Ishikawa (cell line): Measurements from ENCODE around the gene ARHGEF39.

Experiments
- CEBPB ChIP-seq: IDR thresholded peaks from 2 replicates; pipeline ENCODE4 v1.6.1; 2012
- CREB1 ChIP-seq: IDR thresholded peaks from 2 replicates; pipeline ENCODE4 v1.6.1; 2012; ENCODE audit warnings: low read depth
- EGR1 ChIP-seq: IDR thresholded peaks from 2 replicates; pipeline ENCODE4 v1.6.1; 2012
- EP300 ChIP-seq: IDR thresholded peaks from 2 replicates; pipeline ENCODE4 v1.6.1; 2012; ENCODE audit warnings: borderline replicate concordance
- FOXM1 ChIP-seq: IDR thresholded peaks from 2 replicates; pipeline ENCODE4 v1.6.1; 2012; ENCODE audit warnings: low read depth, borderline replicate concordance
- NFIC ChIP-seq: IDR thresholded peaks from 2 replicates; pipeline ENCODE4 v1.6.1; 2012
- RAD21 ChIP-seq: IDR thresholded peaks from 2 replicates; pipeline ENCODE4 v1.6.1; 2012; ENCODE audit warnings: low read depth
- TAF1 ChIP-seq: IDR thresholded peaks from 2 replicates; pipeline ENCODE4 v1.6.1; 2012; ENCODE audit warnings: low read depth, mild to moderate bottlenecking
- TCF12 ChIP-seq: IDR thresholded peaks from 2 replicates; pipeline ENCODE4 v1.6.1; 2012; ENCODE audit warnings: low read depth
- TEAD4 ChIP-seq: IDR thresholded peaks from 2 replicates; pipeline ENCODE4 v1.6.1; 2012
- YY1 ChIP-seq: IDR thresholded peaks from 2 replicates; pipeline ENCODE4 v1.6.1; 2012; ENCODE audit warnings: low read depth
- ZBTB7A ChIP-seq: IDR thresholded peaks from 2 replicates; pipeline ENCODE4 v1.6.1; 2012; ENCODE audit warnings: low read depth
- TF ChIP-seq, protein P1 (sequence below): IDR thresholded peaks from 2 replicates; pipeline ENCODE4 v1.6.1; 2012; ENCODE audit warnings: low read depth, mild to moderate bottlenecking
- TF ChIP-seq, protein P2 (sequence below): IDR thresholded peaks from 2 replicates; pipeline ENCODE4 v1.6.1; 2012
- TF ChIP-seq, protein P3 (sequence below): IDR thresholded peaks from 2 replicates; pipeline ENCODE4 v1.6.1; 2012

The ARHGEF39 gene

DNA sequence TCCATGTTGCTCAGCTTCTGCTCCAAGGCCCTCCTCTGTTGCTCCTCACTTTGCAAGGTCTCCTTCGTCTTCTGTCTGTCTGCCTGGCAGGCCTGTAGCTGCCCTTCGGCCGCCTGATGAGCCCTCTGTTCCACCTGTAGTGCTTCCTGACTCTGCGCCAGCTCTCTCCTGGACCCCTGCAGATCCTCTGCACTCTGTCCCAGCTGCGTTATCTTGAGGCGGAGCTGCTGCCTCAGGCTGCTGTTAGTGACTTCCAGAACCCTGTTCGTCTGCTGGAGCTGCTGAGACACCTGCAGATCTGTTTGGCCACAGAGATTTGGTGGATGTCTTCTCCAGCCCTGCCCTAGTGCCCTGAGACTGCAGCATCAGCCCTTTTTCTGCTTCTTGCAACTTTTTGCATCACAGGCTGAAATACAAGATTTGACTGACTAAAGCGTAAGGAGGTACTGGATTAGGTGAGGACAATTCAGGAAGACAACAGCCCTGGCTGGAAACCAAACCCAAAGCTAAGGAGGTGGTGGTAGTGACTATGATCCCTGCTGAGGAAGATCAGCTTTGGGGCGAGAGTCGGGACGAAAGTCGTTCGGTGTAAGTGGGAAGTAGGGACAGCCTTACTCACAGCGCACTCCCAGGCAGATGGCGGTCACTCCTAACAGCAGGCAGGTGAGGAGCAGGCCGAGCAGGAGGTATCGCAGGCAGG, 48.9 kb downstream of the ARHGEF39 start:
- TF ChIP-seq YY1, result no peak
- no peak for TF ChIP-seq FOXM1
- no peak for TF ChIP-seq TEAD4
- TF ChIP-seq CREB1, result no peak
- no peak for TF ChIP-seq TCF12
- no peak for TF ChIP-seq EP300
- no peak for TF ChIP-seq NFIC
- TF ChIP-seq ZBTB7A, result no peak
- TF ChIP-seq RAD21, result no peak
- TF ChIP-seq, protein P1, sequence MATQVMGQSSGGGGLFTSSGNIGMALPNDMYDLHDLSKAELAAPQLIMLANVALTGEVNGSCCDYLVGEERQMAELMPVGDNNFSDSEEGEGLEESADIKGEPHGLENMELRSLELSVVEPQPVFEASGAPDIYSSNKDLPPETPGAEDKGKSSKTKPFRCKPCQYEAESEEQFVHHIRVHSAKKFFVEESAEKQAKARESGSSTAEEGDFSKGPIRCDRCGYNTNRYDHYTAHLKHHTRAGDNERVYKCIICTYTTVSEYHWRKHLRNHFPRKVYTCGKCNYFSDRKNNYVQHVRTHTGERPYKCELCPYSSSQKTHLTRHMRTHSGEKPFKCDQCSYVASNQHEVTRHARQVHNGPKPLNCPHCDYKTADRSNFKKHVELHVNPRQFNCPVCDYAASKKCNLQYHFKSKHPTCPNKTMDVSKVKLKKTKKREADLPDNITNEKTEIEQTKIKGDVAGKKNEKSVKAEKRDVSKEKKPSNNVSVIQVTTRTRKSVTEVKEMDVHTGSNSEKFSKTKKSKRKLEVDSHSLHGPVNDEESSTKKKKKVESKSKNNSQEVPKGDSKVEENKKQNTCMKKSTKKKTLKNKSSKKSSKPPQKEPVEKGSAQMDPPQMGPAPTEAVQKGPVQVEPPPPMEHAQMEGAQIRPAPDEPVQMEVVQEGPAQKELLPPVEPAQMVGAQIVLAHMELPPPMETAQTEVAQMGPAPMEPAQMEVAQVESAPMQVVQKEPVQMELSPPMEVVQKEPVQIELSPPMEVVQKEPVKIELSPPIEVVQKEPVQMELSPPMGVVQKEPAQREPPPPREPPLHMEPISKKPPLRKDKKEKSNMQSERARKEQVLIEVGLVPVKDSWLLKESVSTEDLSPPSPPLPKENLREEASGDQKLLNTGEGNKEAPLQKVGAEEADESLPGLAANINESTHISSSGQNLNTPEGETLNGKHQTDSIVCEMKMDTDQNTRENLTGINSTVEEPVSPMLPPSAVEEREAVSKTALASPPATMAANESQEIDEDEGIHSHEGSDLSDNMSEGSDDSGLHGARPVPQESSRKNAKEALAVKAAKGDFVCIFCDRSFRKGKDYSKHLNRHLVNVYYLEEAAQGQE, result no peak
- no peak for TF ChIP-seq TAF1
- TF ChIP-seq, protein P2, sequence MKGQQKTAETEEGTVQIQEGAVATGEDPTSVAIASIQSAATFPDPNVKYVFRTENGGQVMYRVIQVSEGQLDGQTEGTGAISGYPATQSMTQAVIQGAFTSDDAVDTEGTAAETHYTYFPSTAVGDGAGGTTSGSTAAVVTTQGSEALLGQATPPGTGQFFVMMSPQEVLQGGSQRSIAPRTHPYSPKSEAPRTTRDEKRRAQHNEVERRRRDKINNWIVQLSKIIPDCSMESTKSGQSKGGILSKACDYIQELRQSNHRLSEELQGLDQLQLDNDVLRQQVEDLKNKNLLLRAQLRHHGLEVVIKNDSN, result no peak
- TF ChIP-seq CEBPB, result no peak
- TF ChIP-seq, protein P3, sequence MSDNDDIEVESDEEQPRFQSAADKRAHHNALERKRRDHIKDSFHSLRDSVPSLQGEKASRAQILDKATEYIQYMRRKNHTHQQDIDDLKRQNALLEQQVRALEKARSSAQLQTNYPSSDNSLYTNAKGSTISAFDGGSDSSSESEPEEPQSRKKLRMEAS, result no peak
- no peak for TF ChIP-seq EGR1

DNA sequence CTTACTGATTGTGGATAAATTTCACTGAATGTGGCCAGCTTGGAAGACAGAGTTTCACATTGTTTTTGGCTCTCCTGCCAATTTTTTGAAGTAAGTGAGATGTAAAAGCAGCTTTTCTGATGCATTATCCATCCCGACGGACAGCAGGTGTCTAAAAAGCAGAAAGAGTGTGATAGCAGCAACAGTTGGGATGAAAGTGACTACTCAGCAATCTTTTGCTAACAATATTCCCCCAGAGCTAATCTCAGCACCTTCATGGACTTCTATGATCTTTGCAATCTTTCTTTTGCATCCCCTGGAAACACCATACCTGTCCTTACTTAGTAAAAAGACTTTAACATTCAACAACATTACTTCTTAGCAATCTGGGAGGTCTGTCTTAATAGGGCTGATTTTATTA, 52.2 kb downstream of the ARHGEF39 start:
- TF ChIP-seq EP300 (no peak), RAD21 (no peak), CREB1 (no peak), TAF1 (no peak), ZBTB7A (no peak)
- TF ChIP-seq, protein P1, result no peak
- TF ChIP-seq, protein P3, result no peak

DNA sequence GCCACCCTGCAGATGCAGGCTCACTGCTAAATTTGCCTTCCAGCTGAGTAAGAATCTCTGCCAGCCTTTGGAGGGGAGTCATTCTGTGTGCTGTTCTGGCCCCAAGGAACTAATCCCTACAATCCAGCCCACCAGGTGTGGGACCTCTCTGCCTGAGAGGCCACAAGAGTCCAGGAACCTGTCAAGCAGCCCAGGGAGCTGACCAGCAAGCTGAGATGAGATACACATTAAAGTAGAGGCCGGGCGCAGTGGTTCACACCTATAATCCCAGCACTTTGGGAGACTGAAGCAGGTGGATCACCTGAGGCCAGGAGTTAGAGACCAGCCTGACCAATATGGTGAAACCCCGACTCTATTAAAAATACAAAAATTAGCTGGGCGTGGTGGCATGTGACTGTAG, 52.9 kb downstream of the ARHGEF39 start:
- TF ChIP-seq, protein P1, result 0 out of 2 replicates have a peak, but pooled peaks have one; percentile 12

DNA sequence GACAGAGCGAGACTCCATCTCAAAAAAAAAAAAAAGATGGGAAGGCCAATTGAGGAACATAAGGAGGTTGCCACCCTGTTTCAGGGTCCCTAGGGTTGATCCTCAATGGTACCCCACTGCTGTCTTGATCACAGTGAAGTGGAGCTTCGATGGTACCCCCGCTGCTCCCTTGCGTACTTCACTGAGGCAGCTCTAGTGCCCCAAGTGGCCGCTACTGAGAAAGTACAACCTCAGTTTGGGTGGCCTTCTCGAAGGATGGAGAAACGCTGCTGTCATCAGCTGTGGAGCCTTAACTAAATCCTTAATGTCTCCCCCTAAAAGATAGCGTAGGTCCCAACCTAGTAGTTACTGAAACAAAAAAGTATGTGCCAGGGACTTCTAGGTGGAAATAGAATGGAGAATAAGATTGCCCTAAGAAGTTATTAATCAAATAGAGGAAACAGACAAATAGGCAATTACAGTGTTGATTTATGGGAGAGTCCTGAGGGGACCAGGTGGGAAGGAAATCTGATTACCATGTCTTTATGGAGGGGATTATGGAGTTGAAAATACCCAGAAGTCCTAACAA, 53.7 kb downstream of the ARHGEF39 start:
- TF ChIP-seq, protein P2, result no peak
- TF ChIP-seq RAD21, result peak; percentile 21; the same call in 1 of the 2 replicates
- no peak for TF ChIP-seq EP300
- no peak for TF ChIP-seq EGR1
- no peak for TF ChIP-seq NFIC
- no peak for TF ChIP-seq TCF12

DNA sequence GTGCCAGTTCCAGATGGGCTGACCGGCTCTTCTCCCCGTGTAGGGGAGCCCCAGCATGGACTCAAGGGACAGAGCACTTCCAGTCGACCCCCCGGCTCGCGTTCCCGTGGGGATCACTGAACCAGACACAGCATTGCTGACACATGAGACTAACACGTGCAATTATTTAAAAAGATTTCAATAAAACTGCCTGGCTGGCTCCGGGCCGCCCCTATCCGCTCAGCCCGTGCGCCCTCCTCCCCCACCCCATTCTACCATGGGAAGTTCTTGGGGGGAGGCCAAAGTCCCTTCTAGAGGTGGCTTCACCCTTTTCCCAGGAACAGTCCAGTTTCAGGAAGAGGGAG, 55.2 kb downstream of the ARHGEF39 start:
- TF ChIP-seq ZBTB7A (no peak), RAD21 (no peak), FOXM1 (no peak), EP300 (no peak), NFIC (no peak), TEAD4 (no peak), CEBPB (no peak), CREB1 (no peak), TAF1 (no peak), EGR1 (no peak), TCF12 (no peak), YY1 (no peak)
- TF ChIP-seq, protein P3, result no peak
- TF ChIP-seq, protein P2, result no peak
- TF ChIP-seq, protein P1, result no peak
